Type B pancreatic cell (in vitro differentiated cells): ENCODE measurements around the gene ZBTB21. TPM values are rescaled to one million over a fixed set of nuclear protein-coding genes. Genes with fewer than 3 reads are reported as not detected.

Source experiments
- DNase-seq: peaks from one replicate; pipeline ENCODE4 v3.0.0; 2021; ENCODE audit warnings: mixed read lengths; ENCODE audit not compliant: unreplicated experiment; ENCODE audit errors: extremely low spot score
- H3K27ac Mint-ChIP-seq: 2 replicates; pipeline ENCODE4 v1.8.0; 2021; ENCODE audit warnings: mild to moderate bottlenecking, mixed read lengths
- H3K27me3 Mint-ChIP-seq: 2 replicates; pipeline ENCODE4 v1.8.0; 2021; ENCODE audit warnings: mixed read lengths
- H3K36me3 Mint-ChIP-seq: 2 replicates; pipeline ENCODE4 v1.8.0; 2021; ENCODE audit warnings: mixed read lengths
- H3K4me1 Mint-ChIP-seq: one replicate; pipeline ENCODE4 v1.8.0; 2021; ENCODE audit warnings: mixed read lengths; ENCODE audit not compliant: unreplicated experiment
- H3K4me3 Mint-ChIP-seq: 2 replicates; pipeline ENCODE4 v1.8.0; 2021; ENCODE audit warnings: mild to moderate bottlenecking, mixed read lengths
- H3K9me3 Mint-ChIP-seq: 2 replicates; pipeline ENCODE4 v1.8.0; 2021; ENCODE audit warnings: mixed read lengths
- CTCF ChIP-seq: fragments of 200-600 bp; sonication (generic); conservative IDR thresholded peaks from 2 replicates; pipeline ENCODE4 v1.5.0; 2021; ENCODE audit warnings: antibody characterized with exemption, mild to moderate bottlenecking
- total RNA-seq: library from RNA; stranded (reverse); gene quantifications from 2 replicates; pipeline ENCODE4 v1.2.1, GENCODE V29; 2021; ENCODE audit warnings: low replicate concordance

The ZBTB21 gene
- total RNA-seq, 1 donor from 2014 or later: 19.9 TPM

GRCh38 chr21:42056996-42057689 lies 47.0 kb upstream of the ZBTB21 start:
- peak overlapping the region; percentile 84 for H3K27ac Mint-ChIP-seq
- H3K9me3 Mint-ChIP-seq: peaks cover 5% of the 10 kb centered on the region
- no peaks in the 10 kb centered on the region for H3K36me3 Mint-ChIP-seq
- H3K27me3 Mint-ChIP-seq: peaks cover 13% of the 10 kb centered on the region
- no peak for TF ChIP-seq CTCF
- H3K4me3 Mint-ChIP-seq: peak overlapping the region; percentile 75
- DNase-seq: no peak
- peaks cover 11% of the 10 kb centered on the region for H3K4me1 Mint-ChIP-seq

- no peaks in the 10 kb centered on the region for H3K36me3 Mint-ChIP-seq
- peak overlapping the region; percentile 84 for H3K27ac Mint-ChIP-seq
- H3K27me3 Mint-ChIP-seq: peaks cover 13% of the 10 kb centered on the region
- no peak overlapping the region for H3K4me3 Mint-ChIP-seq
- H3K4me1 Mint-ChIP-seq: peaks cover 11% of the 10 kb centered on the region
- DNase-seq: no peak
- no peak for TF ChIP-seq CTCF
- peaks cover 5% of the 10 kb centered on the region for H3K9me3 Mint-ChIP-seq
Observed at GRCh38 chr21:42056468-42056867, 46.3 kb upstream of the ZBTB21 start.

- peaks cover 5% of the 10 kb centered on the region for H3K9me3 Mint-ChIP-seq
- H3K36me3 Mint-ChIP-seq: no peaks in the 10 kb centered on the region
- no peak for DNase-seq
- peaks cover 11% of the 10 kb centered on the region for H3K4me1 Mint-ChIP-seq
- no peak overlapping the region for H3K4me3 Mint-ChIP-seq
- H3K27me3 Mint-ChIP-seq: peaks cover 13% of the 10 kb centered on the region
- no peak for TF ChIP-seq CTCF
- no peak overlapping the region for H3K27ac Mint-ChIP-seq
Observed at GRCh38 chr21:42055425-42055824, 45.3 kb upstream of the ZBTB21 start.

GRCh38 chr21:42051788-42052187 lies 41.6 kb upstream of the ZBTB21 start:
- Mint-ChIP-seq H3K27ac (no peak overlapping the region), H3K4me3 (no peak overlapping the region), H3K4me1 (peaks cover 1% of the 10 kb centered on the region), H3K36me3 (no peaks in the 10 kb centered on the region), H3K9me3 (peaks cover 1% of the 10 kb centered on the region), H3K27me3 (peaks cover 4% of the 10 kb centered on the region)
- no peak for TF ChIP-seq CTCF
- no peak for DNase-seq

GRCh38 chr21:42049578-42050430 lies 39.6 kb upstream of the ZBTB21 start:
- Mint-ChIP-seq H3K36me3 (no peaks in the 10 kb centered on the region), H3K9me3 (no peaks in the 10 kb centered on the region), H3K27me3 (no peaks in the 10 kb centered on the region), H3K27ac (no peak overlapping the region), H3K4me1 (no peaks in the 10 kb centered on the region), H3K4me3 (no peak overlapping the region)
- no peak for TF ChIP-seq CTCF
- no peak for DNase-seq
